ENCODE measurements around the gene TMEM212. TPM values are rescaled to one million over a fixed set of nuclear protein-coding genes. Genes with fewer than 3 reads are reported as not detected.

TMEM212 gene
- total RNA-seq, 1 donor from 2014 or later, result not detected

GRCh38 chr3:171844873-171845272 is 1.7 kb downstream of the TMEM212 start:
- no peak for DNase-seq (ENCODE audit: extremely low spot score, unreplicated experiment)
- peaks cover 67% of the 10 kb centered on the region for H3K4me1 Mint-ChIP-seq (ENCODE audit: unreplicated experiment)
- peak overlapping the region; percentile 24 for H3K27ac Mint-ChIP-seq (ENCODE audit: unreplicated experiment)
- H3K9me3 Mint-ChIP-seq (ENCODE audit: unreplicated experiment), result peaks cover 4% of the 10 kb centered on the region
- no peak overlapping the region for H3K4me3 Mint-ChIP-seq (ENCODE audit: unreplicated experiment)
- peaks cover 1% of the 10 kb centered on the region for H3K36me3 Mint-ChIP-seq (ENCODE audit: unreplicated experiment)
- no peaks in the 10 kb centered on the region for H3K27me3 Mint-ChIP-seq (ENCODE audit: unreplicated experiment)
- TF ChIP-seq CTCF (IDR thresholded peaks at IDR 0.05), result no peak

GRCh38 chr3:171845481-171846284 is 2.5 kb downstream of the TMEM212 start:
- no peak for DNase-seq (ENCODE audit: extremely low spot score, unreplicated experiment)
- H3K27me3 Mint-ChIP-seq (ENCODE audit: unreplicated experiment), result no peaks in the 10 kb centered on the region
- peaks cover 4% of the 10 kb centered on the region for H3K9me3 Mint-ChIP-seq (ENCODE audit: unreplicated experiment)
- no peak overlapping the region for H3K4me3 Mint-ChIP-seq (ENCODE audit: unreplicated experiment)
- H3K4me1 Mint-ChIP-seq (ENCODE audit: unreplicated experiment), result peaks cover 67% of the 10 kb centered on the region
- H3K36me3 Mint-ChIP-seq (ENCODE audit: unreplicated experiment), result peaks cover 1% of the 10 kb centered on the region
- no peak for TF ChIP-seq CTCF (IDR thresholded peaks at IDR 0.05)
- H3K27ac Mint-ChIP-seq (ENCODE audit: unreplicated experiment), result peak overlapping the region; percentile 39

GRCh38 chr3:171846597-171846996 is 3.4 kb downstream of the TMEM212 start:
- H3K4me3 Mint-ChIP-seq (ENCODE audit: unreplicated experiment), result no peak overlapping the region
- DNase-seq (ENCODE audit: extremely low spot score, unreplicated experiment), result no peak
- H3K27me3 Mint-ChIP-seq (ENCODE audit: unreplicated experiment), result no peaks in the 10 kb centered on the region
- peaks cover 67% of the 10 kb centered on the region for H3K4me1 Mint-ChIP-seq (ENCODE audit: unreplicated experiment)
- H3K9me3 Mint-ChIP-seq (ENCODE audit: unreplicated experiment), result peaks cover 4% of the 10 kb centered on the region
- peaks cover 1% of the 10 kb centered on the region for H3K36me3 Mint-ChIP-seq (ENCODE audit: unreplicated experiment)
- no peak for TF ChIP-seq CTCF (IDR thresholded peaks at IDR 0.05)
- peak overlapping the region; percentile 39 for H3K27ac Mint-ChIP-seq (ENCODE audit: unreplicated experiment)

- peak overlapping the region; percentile 39 for H3K27ac Mint-ChIP-seq (ENCODE audit: unreplicated experiment)
- H3K4me3 Mint-ChIP-seq (ENCODE audit: unreplicated experiment), result no peak overlapping the region
- TF ChIP-seq CTCF (IDR thresholded peaks at IDR 0.05), result no peak
- no peak for DNase-seq (ENCODE audit: extremely low spot score, unreplicated experiment)
- H3K4me1 Mint-ChIP-seq (ENCODE audit: unreplicated experiment), result peaks cover 64% of the 10 kb centered on the region
- peaks cover 4% of the 10 kb centered on the region for H3K9me3 Mint-ChIP-seq (ENCODE audit: unreplicated experiment)
- no peaks in the 10 kb centered on the region for H3K27me3 Mint-ChIP-seq (ENCODE audit: unreplicated experiment)
- peaks cover 1% of the 10 kb centered on the region for H3K36me3 Mint-ChIP-seq (ENCODE audit: unreplicated experiment)
Observed at GRCh38 chr3:171847133-171847532, 4.0 kb downstream of the TMEM212 start.

- TF ChIP-seq CTCF (IDR thresholded peaks at IDR 0.05), result no peak
- Mint-ChIP-seq H3K4me3 (ENCODE audit: unreplicated experiment) (no peak overlapping the region), H3K36me3 (ENCODE audit: unreplicated experiment) (peaks cover 1% of the 10 kb centered on the region), H3K27ac (ENCODE audit: unreplicated experiment) (no peak overlapping the region), H3K4me1 (ENCODE audit: unreplicated experiment) (peaks cover 62% of the 10 kb centered on the region), H3K27me3 (ENCODE audit: unreplicated experiment) (no peaks in the 10 kb centered on the region), H3K9me3 (ENCODE audit: unreplicated experiment) (peaks cover 4% of the 10 kb centered on the region)
- no peak for DNase-seq (ENCODE audit: extremely low spot score, unreplicated experiment)
Observed at GRCh38 chr3:171847595-171848259, 4.6 kb downstream of the TMEM212 start.
